IPS DF 19.7 (cell line): ENCODE data around the gene CHRNA1.

Experiments
- DNase-seq: peaks from one replicate; pipeline ENCODE4 v3.0.0-alpha.2; 2013; ENCODE audit warnings: low read depth, low spot score

Gene CHRNA1

DNA sequence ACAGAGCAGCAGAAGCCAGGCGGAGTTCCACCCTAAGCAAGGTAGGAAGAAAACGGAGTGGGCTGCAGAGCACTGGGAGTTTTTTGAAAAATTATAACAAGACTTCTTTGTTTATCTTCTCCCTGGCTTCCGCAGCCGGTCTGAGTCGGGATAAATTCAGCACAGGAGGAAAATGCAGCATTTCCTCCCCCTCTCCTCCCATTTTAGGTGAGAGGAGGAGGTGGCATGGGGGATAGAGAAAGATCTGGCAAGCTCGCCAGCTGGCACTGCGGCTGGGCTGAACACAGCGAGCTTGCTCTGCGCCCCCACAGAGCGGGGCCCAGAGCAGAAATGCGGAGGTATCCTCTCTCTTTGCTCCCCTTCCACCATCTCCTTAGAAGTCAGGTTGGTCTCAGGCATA lies 17.7 kb upstream of the CHRNA1 start:
- no peak for DNase-seq

DNA sequence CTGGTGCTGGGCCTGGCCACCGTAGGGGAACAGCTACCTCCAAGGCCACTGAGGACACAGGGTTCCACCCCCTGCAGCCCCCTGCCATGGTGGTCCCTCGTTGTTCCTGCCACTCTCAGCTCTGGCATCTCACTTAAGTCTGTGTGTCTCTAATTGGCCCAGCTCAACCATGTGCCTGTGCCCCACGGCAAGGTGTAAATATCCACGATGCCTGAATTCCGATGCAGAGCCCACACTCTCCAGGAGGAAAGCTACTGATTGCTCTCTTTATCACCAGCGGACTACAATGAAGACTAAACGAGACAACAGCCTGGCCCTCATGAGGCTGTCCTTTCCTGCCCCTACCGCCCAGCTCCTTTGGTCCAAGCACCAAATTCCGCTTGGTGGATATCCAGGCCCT lies 17.0 kb upstream of the CHRNA1 start:
- no peak for DNase-seq

DNA sequence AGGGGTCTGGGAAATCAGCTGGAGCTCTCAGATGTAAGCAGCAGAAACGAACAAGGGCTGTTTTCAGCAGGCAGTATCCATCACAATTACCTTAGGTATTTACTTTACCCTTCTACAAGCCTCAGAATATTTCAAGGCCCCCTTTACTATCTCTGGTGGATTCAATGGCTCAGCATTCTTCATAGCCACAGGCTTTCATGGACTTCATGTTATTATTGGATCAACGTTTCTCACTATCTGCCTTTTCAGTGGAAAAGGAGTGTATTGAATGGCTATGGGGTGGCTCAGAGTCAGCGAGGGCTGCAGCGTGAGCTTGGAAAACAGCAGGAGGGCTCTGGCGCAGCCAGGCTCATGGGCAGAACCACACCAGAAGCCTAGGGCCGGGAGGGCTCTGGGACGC lies 16.6 kb upstream of the CHRNA1 start:
- DNase-seq = no peak

DNA sequence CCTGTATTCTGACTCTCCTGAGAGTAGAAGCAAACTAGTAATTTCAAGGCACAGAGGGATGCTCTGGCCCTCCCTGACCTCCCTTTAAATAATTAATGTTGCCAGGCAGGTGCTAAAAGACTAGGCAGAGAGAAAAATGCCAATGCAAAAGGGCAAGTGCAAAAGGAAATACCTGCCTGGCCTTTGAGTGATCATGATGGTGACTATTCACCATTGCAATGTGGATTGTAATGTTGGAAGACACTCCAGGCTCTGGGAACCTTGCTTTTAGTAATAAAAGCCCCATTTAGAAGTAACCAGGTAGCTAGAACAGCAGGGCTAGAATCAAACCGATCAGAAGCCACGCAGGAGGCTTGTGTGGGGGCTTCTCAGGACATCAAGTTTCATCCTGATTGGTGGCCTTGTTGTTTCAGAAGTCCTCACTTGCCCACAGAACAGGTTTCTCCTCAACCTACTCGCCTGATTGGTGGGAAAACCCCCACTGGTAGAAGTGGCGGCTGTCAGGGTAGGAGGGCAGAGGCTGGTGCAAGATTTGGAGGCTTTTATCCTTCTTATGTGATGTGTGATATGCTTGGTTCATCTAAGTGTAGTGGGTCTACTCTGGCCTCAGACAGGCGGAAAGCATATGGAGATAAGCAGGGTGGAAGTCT lies 16.0 kb upstream of the CHRNA1 start:
- no peak for DNase-seq

DNA sequence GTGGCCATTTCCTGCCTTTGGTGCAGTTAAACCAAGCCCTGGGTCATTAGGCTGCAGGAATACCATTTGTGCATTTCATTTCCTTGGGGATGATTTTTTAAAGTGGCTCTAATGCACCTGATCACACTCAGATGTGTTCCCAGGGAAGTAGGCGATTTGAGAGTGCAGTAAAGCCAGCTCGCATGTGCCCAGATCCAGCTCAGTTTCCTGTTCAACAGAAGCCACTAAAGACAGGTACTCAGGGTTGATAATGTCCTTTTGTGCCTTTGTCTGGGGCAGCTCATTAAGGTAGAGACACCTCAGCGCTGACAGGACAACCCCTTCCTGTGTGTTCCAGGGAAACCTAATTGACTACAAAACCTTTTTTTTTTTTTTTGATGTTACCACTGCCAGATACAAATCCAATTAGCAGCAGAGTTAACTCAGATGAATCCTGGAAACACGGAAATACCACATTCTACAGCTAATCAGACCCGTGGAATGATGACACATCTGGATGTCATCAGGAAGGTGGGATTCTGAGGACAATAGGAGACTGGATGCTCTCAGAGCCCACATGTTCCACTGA lies 15.2 kb upstream of the CHRNA1 start:
- no peak for DNase-seq

DNA sequence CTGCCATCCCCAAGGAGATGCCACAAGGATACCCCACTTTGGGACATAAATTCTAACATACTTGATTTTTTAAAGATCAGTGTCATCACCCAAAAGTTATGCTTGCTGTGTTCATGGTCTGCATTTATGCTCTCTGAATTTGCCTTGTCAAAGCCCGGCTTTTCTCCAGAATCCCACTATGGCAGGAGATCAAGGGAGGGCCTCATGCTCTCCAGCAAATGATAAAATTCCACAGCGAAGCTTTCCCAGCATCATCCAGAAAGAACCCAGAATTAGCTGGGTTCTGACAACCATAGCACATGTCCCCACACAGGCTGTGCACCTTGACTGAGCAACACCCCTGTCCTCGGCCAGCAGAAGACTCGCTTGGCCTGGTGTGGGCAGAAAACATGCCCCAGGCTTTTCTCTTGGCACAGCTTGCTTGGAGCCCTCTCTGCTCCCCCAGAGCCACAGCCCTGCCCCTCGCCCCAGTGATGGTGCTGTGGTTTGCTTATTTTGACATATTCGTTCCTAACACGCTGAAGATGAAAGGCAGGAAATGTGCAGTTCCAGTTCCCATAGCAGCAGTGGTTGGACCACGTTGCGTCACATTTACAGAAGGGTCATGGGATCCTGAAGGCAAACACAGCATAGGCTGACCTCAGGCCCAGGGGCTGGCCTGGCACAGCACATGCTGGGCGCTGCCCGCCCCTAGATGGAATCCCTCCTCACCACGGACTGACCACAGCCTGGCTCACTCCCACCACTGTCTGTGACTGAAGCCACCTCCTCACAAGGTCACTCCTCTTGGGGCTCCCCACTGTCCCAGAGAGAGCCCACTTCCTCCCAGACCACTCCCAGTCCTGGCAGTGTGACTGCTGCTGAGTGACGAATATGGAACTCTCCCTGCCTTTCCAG lies 14.1 kb upstream of the CHRNA1 start:
- no peak for DNase-seq

DNA sequence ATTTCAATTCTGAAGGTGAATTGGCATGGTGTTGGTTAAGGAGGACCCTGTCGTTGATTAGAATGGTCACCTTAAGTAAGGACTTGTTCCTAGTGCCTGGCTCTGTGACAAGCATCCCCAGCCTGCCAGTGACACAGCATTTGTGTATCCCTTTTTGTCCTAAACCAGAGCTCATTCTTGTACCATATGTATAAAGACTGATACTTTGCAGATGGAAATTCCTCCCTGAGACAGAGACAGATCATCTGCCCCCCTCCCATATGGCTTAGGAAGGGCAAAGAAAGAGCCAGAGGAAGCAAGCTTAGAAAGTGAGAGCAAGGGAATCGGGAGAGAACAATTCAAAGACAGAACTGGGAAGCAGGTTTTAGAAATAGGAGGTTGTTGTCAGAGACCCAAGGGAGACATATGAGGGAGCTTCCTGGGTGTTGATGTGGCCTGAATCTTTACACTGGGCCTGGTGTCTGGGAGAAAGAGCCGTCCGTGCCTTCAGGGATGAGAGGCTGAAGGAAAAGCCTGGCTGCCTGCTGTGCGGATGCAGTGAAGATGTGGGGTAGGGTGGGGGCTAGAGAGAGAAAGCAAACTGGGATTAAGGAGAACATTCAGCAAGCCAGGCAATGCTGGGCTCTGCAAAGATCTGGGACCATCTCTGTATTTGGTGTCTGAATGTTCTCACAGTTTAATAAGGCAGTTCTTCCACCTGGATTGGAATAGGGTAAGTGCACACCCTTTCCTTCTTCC lies 13.2 kb upstream of the CHRNA1 start:
- DNase-seq = no peak

DNA sequence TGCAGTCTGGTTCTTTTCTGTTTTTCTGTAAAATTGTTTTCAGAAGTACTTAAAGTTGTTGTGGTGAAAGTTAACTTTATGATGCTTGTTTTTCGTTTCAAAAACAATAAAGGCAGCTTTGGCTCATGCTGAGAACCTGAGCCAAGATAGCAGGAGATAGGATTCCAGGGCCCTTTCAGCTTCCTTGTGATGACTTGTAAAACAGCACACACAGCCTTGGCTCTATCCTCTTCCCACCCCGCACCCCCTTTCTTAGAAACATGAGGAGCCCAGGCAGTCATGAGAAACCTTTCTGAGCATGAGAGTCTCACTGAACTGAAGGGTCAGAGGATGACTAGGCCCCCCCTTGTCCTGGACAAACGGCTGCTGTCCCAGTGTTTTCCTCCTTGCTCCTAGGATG lies 12.4 kb upstream of the CHRNA1 start:
- no peak for DNase-seq

DNA sequence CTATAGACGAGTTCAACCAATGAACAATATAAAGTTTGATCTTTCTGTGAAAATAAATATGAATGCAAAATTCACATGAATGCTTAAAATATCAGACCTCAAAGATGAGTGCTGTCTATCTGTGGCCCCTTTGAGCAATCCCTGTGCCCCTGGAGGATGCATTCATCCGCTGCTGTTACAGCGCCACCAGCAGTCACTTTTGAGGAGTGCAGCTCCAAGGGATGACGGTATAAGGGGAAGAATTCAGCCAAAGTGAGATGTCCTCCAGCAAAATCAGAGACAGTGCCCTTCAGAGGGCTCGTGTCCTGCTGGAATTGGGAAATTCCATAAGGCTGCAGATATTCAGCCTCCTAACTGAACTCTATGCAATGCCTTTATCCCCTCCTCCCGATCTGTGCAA lies 12.0 kb upstream of the CHRNA1 start:
- no peak for DNase-seq

DNA sequence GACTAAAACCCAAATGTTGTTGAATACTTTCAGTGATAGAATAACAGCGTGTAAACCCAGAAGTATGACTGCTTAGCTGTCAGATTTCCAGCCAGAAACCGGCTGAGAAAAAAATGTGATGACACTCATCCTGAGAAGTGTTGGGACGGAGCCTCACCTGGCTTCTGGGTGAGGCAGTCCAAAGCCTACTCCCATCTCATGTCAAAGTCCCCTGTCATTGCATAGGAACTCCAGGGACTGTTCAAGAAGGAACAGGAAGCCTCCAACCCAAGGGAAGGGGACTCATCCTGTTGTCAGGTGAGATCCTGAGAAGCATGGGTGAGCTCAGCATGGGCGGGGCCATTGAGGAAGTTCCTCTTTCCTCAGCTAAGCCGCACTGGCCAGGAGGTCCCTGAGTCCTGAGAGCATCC lies 11.3 kb upstream of the CHRNA1 start:
- no peak for DNase-seq

DNA sequence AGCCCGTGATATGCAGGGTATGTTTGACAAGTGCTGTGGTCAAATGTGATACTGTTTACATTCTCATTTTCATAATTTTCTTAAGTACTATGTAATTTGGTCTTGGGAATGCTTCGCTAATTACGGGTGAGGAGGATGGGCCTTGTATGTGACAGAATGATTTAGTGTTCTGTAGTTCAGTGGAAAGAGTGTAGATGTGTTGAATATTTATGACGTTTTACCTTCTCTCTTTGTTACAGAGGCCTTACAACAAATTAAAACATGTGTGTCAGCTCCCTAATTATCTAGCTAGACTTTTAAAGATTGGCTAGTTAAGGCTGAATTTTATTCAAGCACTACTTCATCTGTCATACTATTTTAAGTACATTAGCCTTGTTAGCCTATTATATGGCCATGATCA lies 10.6 kb upstream of the CHRNA1 start:
- DNase-seq = no peak

DNA sequence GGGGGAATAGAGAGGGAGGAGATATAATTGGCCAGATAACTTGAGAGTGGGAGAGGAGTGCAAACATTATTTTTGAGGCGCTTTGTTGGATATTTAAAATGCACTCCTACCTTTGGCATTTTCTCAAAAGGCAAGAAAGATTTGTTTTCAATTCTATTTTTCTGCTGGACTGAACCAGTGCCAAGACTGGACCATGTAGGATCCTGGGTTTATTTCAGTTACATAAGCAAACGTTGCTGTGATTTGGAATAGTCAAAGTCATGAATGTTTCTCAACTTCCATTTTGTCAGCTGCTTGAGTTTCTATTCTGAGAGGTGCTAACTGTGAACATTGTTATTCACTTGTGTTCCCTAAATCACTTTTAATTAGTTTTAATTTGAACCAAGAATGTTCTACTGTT lies 8.9 kb upstream of the CHRNA1 start:
- no peak for DNase-seq

DNA sequence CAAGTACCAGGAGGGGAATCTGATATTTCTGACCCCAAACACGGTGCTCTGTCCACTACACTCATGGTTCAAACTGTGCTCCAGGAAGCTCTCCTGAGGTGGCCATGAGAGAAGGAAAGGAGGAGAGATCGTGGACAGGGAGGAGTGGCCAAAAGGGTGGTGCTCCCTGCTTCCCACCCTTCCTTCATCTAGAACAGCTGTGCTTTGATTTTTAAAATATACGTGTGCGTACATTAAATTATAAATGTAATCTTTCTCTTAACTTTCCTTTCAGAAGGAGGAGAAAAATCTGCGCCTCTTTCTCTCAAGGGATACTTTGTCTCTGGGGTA lies 8.2 kb upstream of the CHRNA1 start:
- no peak for DNase-seq

DNA sequence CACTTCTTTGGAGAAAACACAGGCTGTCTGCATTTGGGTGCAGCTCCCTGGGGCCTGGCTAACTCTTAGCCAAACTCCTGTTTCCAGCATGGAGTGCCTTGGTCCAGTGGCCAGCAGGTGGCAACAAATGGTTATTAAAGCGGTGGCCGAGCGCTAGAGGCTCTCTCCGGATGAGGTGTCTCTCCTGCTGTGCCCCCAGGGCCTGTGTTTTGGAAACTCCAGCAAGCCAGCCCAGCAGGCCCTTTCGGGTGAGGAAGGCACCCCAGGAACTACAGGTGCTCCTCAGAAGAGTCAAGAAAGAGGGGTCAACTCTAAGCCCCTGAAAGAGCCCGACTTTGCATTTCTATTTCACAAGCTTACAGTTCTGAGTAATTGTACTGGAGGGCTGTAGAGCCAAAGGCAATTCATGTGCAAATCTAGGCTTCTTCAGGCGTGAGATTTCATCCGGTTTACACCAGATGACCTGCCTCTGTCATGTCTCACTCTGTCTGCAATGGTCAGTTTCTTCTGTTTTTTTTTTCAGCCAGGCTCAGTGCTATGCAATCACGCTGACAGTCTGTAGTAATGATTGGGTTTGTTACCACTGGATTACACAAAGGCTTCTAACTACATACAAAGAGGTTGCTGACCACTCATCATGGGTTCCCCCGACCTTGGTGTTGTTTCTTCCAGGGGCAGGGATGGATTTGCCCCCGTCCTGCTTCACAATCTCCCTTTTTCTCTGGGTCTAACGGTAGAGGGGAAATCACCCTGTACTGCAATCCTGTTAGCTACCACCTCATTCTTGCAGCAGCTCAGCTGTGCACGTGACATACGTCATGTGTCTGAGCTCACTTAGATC lies 7.6 kb upstream of the CHRNA1 start:
- peak; percentile 86 for DNase-seq

DNA sequence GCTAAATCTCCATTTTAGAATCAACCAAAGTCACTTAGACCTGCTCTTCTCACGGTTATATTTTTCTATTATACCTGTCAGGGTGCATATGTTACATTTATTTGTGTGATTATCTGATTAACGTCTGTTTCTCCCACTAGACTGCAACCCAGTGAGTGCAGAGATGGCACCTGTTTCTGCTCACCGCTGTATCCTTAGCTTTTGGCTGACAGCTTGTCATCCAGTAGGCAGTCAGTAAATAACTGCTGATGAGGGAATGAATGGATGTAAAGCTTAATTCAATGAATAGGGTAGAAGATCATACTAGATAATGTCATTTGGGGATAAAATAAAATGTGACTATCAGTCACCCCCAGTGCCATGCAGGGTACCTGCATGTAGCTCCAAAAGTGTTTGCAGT lies 6.9 kb upstream of the CHRNA1 start:
- no peak for DNase-seq

DNA sequence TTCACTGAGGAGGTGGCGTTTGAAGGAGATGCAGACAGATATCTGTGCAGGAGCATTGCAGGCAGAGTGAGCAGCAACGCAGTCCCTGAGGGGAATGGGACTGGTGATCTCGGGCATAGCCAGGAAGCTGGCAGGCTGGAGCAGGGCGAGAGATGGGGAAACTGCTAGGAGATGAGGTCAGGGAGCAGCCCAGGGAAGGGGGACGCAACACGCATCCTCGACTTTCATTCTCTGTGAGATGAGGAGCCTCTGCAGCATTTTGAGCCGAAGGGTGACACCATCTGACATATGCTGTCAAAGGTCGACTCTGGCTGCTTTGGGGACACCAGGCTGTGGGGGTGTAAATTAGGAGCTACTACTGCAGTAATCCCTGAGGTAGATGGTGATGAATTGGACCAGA lies 4.3 kb upstream of the CHRNA1 start:
- no peak for DNase-seq

DNA sequence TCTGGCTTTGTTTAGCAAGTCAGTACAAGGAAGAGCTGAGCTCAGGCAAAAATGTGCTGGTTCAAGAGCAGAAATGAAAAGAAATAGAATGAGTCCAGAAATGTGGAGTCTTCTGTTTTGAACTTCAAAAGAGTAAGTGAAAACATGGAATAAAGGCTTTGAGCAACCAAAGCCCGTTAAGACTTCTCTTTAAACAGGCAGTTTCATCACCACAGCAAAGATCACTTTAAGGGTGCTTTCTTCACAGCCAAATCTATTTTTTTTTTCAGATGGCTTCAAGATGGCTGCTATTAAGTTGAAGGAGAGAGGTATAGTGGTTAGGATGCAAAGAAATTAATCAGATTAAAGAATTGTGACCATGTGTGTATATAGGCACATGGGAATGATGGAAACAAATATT lies 2.0 kb upstream of the CHRNA1 start:
- no peak for DNase-seq

DNA sequence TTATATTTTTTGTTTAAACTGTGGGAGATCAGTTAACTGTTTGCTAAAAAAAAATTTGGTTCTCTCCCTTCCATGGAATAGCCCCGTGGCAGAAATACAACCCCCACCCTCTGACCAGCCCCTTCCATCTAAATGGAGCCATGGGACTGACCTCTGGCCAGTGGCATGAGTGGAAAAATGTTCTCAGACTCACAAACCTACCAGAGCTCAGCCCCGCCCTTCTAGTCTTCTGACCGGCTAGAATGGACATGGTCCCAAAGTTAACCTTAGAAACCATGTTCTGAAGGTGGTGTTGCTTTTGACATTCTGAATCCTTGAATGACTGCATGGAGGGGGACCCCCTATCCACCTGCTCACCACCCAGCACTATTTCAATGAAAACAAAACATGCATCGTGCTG lies 1.3 kb upstream of the CHRNA1 start:
- no peak for DNase-seq

DNA sequence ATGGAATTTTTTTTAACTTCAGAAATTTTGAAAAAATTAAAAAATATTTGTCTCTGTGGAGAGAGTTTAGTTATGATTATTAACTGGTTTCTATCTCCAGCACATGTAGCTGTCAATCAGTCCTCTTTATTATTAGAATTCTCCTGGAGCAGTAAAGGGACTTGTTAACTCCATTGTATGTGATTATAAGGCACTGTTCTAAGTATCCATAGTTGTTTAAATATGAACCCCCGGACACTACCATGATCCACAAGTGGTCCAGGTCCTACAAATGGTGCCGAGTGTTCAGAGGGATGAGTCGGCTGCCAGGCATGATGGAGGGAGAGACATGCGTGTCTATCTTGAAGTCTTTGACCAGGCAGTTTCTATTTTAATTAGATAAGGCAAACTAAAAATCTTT lies 492 bp downstream of the CHRNA1 start:
- no peak for DNase-seq

DNA sequence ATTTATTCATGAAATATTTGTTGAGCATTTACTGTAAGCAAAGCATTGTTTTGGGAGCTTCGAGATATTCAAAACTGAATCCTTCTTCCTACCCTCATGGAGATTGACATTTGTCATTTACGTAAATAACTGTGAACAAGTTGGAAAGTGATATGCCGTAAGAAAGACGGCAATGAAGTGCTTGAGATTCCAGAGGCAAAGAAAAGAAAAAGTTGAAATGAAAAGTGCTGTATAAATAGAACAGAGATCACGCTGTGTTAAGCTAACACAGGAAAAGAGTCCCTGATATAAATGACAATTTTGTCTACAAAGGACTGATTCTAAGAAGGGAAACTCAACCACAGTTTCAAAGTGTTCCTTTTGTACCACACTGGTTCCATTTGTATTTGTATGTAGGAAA lies 1.8 kb downstream of the CHRNA1 start:
- DNase-seq = no peak

DNA sequence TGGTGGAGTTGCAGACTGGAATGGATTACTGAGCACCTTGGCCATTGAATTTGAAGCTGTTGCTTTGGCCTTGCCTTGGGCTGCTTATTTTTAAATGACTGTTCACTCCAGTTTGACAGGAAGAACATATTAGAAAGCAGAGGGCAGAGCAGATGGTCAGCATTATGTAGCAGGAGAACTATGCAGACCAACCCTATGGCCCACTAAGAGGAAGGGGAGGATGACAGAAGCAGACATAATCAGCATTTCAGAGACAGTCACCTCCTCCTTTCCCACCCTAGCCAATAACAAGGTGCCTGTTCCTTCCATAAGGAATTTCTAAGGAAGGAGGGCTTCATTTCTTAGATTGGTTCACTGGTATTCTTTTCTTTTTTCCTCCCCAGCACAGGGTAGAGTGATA lies 2.4 kb downstream of the CHRNA1 start:
- DNase-seq = no peak
